ENCODE results near the gene KCNQ5.

Gene KCNQ5

GRCh38 chr6:72683797-72684196, 61.9 kb downstream of the KCNQ5 start:
- DNase-seq, result no peak

GRCh38 chr6:72689107-72689954, 67.5 kb downstream of the KCNQ5 start:
- no peak for DNase-seq

GRCh38 chr6:72691249-72691648, 69.4 kb downstream of the KCNQ5 start:
- no peak for DNase-seq

- DNase-seq, result no peak
These were observed 74.2 kb downstream of the KCNQ5 start for GRCh38 chr6:72696055-72696454.

- no peak for DNase-seq
These were observed 77.3 kb downstream of the KCNQ5 start for GRCh38 chr6:72699159-72699558.

- DNase-seq, result no peak
These were observed 80.6 kb downstream of the KCNQ5 start for GRCh38 chr6:72702421-72702820.

- no peak for DNase-seq
These were observed 81.2 kb downstream of the KCNQ5 start for GRCh38 chr6:72703093-72703492.

GRCh38 chr6:72704979-72705378, 83.1 kb downstream of the KCNQ5 start:
- DNase-seq, result peak in 1 of 2 experiments; percentile 11

- no peak for DNase-seq
These were observed 87.6 kb downstream of the KCNQ5 start for GRCh38 chr6:72709431-72709830.

- no peak for DNase-seq
These were observed 89.9 kb downstream of the KCNQ5 start for GRCh38 chr6:72711731-72712130.

GRCh38 chr6:72712910-72713309, 91.0 kb downstream of the KCNQ5 start:
- no peak for DNase-seq

- DNase-seq, result no peak
These were observed 93.3 kb downstream of the KCNQ5 start for GRCh38 chr6:72715119-72715518.

GRCh38 chr6:72716916-72717315, 95.1 kb downstream of the KCNQ5 start:
- no peak for DNase-seq

GRCh38 chr6:72720464-72720863, 98.6 kb downstream of the KCNQ5 start:
- no peak for DNase-seq

- no peak for DNase-seq
These were observed 99.5 kb downstream of the KCNQ5 start for GRCh38 chr6:72721346-72721745.

GRCh38 chr6:72724545-72724944, 102.7 kb downstream of the KCNQ5 start:
- no peak for DNase-seq

- DNase-seq, result no peak
These were observed 107.0 kb downstream of the KCNQ5 start for GRCh38 chr6:72728706-72729343.

GRCh38 chr6:72733045-72733444, 111.2 kb downstream of the KCNQ5 start:
- no peak for DNase-seq

- no peak for DNase-seq
These were observed 116.2 kb downstream of the KCNQ5 start for GRCh38 chr6:72738091-72738490.

- DNase-seq, result no peak
These were observed 117.5 kb downstream of the KCNQ5 start for GRCh38 chr6:72739368-72739779.

- no peak for DNase-seq
These were observed 118.3 kb downstream of the KCNQ5 start for GRCh38 chr6:72740135-72740534.

- no peak for DNase-seq
These were observed 119.2 kb downstream of the KCNQ5 start for GRCh38 chr6:72741083-72741482.

- DNase-seq, result no peak
These were observed 120.3 kb downstream of the KCNQ5 start for GRCh38 chr6:72742001-72742673.

- no peak for DNase-seq
These were observed 124.4 kb downstream of the KCNQ5 start for GRCh38 chr6:72746276-72746675.

Measured in SHP77 (cell line).